ENCODE data around the gene FSTL3. TPM values are rescaled to one million over a fixed set of nuclear protein-coding genes. Genes with fewer than 3 reads are reported as not detected.

FSTL3 gene
- total RNA-seq, 1 donor, result 49.2 TPM

GRCh38 chr19:633786-634639, 42.2 kb upstream of the FSTL3 start:
- TF ChIP-seq, protein P1, sequence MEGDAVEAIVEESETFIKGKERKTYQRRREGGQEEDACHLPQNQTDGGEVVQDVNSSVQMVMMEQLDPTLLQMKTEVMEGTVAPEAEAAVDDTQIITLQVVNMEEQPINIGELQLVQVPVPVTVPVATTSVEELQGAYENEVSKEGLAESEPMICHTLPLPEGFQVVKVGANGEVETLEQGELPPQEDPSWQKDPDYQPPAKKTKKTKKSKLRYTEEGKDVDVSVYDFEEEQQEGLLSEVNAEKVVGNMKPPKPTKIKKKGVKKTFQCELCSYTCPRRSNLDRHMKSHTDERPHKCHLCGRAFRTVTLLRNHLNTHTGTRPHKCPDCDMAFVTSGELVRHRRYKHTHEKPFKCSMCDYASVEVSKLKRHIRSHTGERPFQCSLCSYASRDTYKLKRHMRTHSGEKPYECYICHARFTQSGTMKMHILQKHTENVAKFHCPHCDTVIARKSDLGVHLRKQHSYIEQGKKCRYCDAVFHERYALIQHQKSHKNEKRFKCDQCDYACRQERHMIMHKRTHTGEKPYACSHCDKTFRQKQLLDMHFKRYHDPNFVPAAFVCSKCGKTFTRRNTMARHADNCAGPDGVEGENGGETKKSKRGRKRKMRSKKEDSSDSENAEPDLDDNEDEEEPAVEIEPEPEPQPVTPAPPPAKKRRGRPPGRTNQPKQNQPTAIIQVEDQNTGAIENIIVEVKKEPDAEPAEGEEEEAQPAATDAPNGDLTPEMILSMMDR (IDR thresholded peaks at IDR 0.05; ENCODE audit: insufficient read depth, low read depth, low read length), result no peak
- no peak for DNase-seq (ENCODE audit: low read depth)
- peak overlapping the region; percentile 90 for H3K4me3 ChIP-seq (ENCODE audit: low read depth, low read length)

DNA sequence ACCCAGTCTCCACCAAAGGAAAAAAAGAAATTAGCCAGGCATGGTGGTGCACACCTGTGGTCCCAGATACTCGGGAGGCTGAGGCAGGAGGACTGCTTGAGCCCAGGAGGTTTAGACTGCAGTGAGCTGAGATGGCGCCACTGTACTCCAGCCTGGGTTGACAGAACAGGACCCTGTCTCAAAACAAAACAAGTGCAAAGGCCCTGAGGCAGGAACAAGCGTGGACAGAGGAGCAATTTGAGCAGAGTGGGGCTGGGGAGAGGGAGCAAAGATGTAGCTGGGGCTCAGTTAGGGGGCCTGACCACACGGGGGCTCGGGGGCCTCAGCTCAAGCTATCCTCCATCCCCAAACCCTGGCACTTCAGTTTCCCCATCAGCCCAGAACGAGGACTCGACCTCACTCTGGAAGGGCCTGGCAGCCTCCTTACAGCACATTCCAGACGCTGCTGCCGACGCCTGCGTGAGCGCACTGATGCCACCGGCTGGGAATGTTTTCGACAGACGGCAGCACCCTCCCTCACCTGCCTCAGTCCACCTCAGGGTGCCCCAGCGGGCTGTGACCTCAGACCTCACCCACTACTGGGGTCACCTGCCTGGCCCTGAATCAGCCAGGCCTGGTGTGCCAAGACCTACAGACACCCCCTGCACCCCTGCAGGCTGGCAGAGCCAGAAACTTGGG, 41.1 kb upstream of the FSTL3 start:
- TF ChIP-seq, protein P1 (IDR thresholded peaks at IDR 0.05; ENCODE audit: insufficient read depth, low read depth, low read length), result no peak
- H3K4me3 ChIP-seq (ENCODE audit: low read depth, low read length), result no peak overlapping the region
- no peak for DNase-seq (ENCODE audit: low read depth)

DNA sequence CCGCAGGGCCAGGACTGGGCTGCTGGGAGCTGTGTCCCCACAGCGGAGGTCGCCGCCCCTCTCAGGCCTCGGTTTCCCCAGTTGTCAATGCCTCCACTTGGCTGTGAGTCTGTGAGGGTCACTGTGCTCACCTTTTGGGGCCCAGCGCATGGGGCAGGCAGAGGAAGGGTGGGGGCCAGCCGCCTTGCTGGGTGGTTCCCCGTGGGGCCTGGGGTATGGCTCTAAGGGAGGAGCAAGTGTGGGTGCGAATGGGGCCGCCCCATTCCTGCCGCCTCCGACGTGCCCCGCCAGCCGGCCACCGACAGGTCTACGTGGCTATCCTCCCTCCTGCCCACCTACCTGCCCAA, 37.3 kb upstream of the FSTL3 start:
- DNase-seq (ENCODE audit: low read depth), result no peak
- peak overlapping the region; percentile 58 for H3K4me3 ChIP-seq (ENCODE audit: low read depth, low read length)
- TF ChIP-seq, protein P1 (IDR thresholded peaks at IDR 0.05; ENCODE audit: insufficient read depth, low read depth, low read length), result no peak

DNA sequence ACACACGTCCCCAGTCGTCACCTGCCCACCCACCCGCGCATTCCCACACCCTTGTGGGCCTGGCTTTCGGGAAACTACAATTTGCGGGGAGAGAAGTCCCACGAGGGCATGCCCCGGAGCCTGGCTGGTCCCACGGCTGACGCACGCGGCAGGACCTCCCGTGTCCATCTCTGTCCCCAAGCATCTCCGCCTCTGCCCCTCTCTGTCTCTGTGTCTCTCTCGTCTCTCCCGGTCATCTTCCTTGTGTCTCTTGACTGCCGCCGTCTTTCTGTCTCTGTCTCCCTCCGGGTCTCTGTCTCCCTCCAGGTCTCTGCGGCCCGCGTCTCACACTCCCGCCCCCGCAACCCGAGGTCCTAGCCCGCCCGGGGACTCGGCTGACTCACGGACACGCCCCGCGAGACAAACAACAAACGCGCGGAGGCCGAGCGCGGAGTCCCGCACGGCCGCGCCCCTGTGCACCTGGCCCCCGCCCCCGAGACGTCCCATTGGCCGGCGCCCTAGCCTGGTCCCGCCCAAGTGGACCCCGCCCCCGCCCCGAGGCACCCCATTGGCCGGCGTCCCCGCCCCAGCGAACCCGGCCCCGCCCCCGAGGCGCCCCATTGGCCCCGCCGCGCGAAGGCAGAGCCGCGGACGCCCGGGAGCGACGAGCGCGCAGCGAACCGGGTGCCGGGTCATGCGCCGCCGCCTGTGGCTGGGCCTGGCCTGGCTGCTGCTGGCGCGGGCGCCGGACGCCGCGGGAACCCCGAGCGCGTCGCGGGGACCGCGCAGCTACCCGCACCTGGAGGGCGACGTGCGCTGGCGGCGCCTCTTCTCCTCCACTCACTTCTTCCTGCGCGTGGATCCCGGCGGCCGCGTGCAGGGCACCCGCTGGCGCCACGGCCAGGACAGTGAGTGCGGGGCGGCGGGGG, 36.7 kb upstream of the FSTL3 start, which contains the start of gene FGF22:
FGF22 (plus strand) TSS at position 627 of the 908 bp plus-strand sequence; CDS start at position 674, 47 bp downstream.
- DNase-seq (ENCODE audit: low read depth), result peak; percentile 89
- peak within 1 kb of the TSS; percentile 58 for H3K4me3 ChIP-seq (ENCODE audit: low read depth, low read length)
- TF ChIP-seq, protein P1 (IDR thresholded peaks at IDR 0.05; ENCODE audit: insufficient read depth, low read depth, low read length), result no peak

DNA sequence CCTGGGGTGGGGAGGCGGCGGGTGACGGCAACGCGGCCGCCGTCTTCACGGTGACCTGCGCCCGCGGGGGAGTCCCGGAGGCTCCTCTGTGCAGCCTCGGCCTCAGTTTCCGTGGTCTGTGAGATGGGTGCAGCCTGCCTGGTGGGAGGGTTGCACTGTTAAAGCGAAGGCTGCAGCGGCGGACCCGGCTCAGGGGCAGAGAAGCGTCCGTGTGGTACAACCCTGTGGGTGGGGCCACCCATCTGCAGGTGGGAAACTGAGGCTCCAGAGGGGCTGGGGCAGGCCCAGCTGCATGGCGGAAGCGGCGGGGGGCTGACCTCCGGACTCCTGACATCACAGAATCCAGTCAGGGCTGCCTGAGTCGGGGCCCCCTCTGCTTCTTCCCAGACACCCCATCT, 36.0 kb upstream of the FSTL3 start:
- H3K4me3 ChIP-seq (ENCODE audit: low read depth, low read length), result peak overlapping the region; percentile 35
- TF ChIP-seq, protein P1 (IDR thresholded peaks at IDR 0.05; ENCODE audit: insufficient read depth, low read depth, low read length), result no peak
- DNase-seq (ENCODE audit: low read depth), result no peak

DNA sequence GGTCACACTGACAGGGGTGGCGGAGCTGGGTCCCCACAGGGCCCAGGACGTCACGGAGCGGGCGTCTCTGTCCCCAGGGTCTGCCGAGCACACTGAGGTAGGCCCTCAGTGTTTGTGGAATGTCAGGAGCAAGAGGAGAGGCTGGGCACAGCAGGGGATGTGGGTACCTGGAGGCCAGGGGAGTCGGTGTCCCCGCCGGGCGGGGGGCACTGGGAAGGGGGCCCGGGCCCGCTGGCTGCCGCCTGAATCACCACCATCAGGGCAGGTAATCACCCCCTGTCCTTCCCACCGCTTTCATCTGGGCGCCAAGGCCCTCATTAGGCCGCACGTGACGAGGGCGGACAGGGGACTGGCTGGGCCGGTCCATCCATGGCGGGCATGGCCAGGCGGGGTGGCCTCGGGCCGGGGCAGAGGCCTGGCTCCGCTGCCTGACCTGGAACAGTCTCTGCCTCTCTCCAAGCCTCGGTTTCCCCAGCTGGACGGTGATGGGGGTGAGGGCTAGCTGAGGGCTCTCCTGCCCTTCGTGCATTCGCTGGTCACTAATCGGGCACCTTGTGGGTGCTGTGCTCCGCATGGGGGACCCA, 35.5 kb upstream of the FSTL3 start:
- H3K4me3 ChIP-seq (ENCODE audit: low read depth, low read length), result no peak overlapping the region
- DNase-seq (ENCODE audit: low read depth), result no peak
- TF ChIP-seq, protein P1 (IDR thresholded peaks at IDR 0.05; ENCODE audit: insufficient read depth, low read depth, low read length), result no peak
